Common myeloid progenitor, CD34-positive (primary cell): ENCODE measurements around the gene HFE.

Experiments used
- CTCF ChIA-PET: fragments of 350-600 bp; sonication (Branson Sonifier 250); formaldehyde crosslinking; loops from one replicate; lab custom pipeline; 2021; ENCODE audit warnings: antibody characterized with exemption; lab: Charles Lee
- POLR2A ChIA-PET: fragments of 350-600 bp; sonication (Branson Sonifier 250); formaldehyde crosslinking; loops from one replicate; lab custom pipeline; 2021; ENCODE audit warnings: antibody characterized with exemption; lab: Charles Lee
- DNase-seq, 3 donors: peaks; one replicate each; pipeline versions ENCODE4 v3.0.0 to v3.0.0-alpha.2; 2013
- H3K27ac ChIP-seq, 2 experiments: 1 replicate in 1 of 2; 2 replicates in 1 of 2; pipeline ENCODE4 v1.7.0; 2013; ENCODE audit warnings: inconsistent platforms in 2 of 2, low read length in 2 of 2, mild to moderate bottlenecking in 2 of 2, low read depth in 1 of 2, moderate library complexity in 1 of 2; ENCODE audit not compliant: severe bottlenecking in 2 of 2, insufficient read depth in 1 of 2, poor library complexity in 1 of 2
- H3K27me3 ChIP-seq, 5 experiments: replicated peaks in 2 of 5; 1 replicate in 3 of 5; 2 replicates in 2 of 5; pipeline versions ENCODE4 v1.6.1 to v1.7.0; 2013; ENCODE audit warnings: low read length in 4 of 5, mild to moderate bottlenecking in 2 of 5, moderate library complexity in 2 of 5, inconsistent platforms in 1 of 5; ENCODE audit not compliant: insufficient read depth in 5 of 5, control insufficient read depth in 4 of 5
- H3K36me3 ChIP-seq, 4 experiments: 1 replicate in 2 of 4; 2 replicates in 2 of 4; pipeline versions ENCODE4 v1.6.1 to v1.7.0; 2013; ENCODE audit warnings: low read length in 3 of 4, control low read depth in 1 of 4, mild to moderate bottlenecking in 1 of 4; ENCODE audit not compliant: control insufficient read depth in 4 of 4, insufficient read depth in 4 of 4
- H3K4me1 ChIP-seq, 4 experiments: 1 replicate in 3 of 4; 2 replicates in 1 of 4; pipeline versions ENCODE4 v1.6.1 to v1.7.1; 2013; ENCODE audit warnings: low read length in 3 of 4, mild to moderate bottlenecking in 3 of 4, control low read depth in 1 of 4, inconsistent platforms in 1 of 4, moderate library complexity in 1 of 4; ENCODE audit not compliant: control insufficient read depth in 4 of 4, insufficient read depth in 4 of 4; ENCODE audit errors: control extremely low read depth in 1 of 4
- H3K4me3 ChIP-seq, 7 experiments: 1 replicate in 4 of 7; 2 replicates in 3 of 7; pipeline versions ENCODE4 v1.5.1 to v1.7.0; 2013; ENCODE audit warnings: mild to moderate bottlenecking in 7 of 7, low read length in 6 of 7, moderate library complexity in 6 of 7, inconsistent platforms in 2 of 7, low read depth in 2 of 7, control low read depth in 1 of 7; ENCODE audit not compliant: insufficient read depth in 4 of 7, control insufficient read depth in 1 of 7; ENCODE audit errors: extremely low read depth in 1 of 7
- H3K9me3 ChIP-seq, 5 experiments: 1 replicate in 4 of 5; 2 replicates in 1 of 5; pipeline versions ENCODE4 v1.6.1 to v1.7.1; 2013; ENCODE audit warnings: low read length in 4 of 5, mild to moderate bottlenecking in 2 of 5, inconsistent platforms in 1 of 5, low read depth in 1 of 5, moderate library complexity in 1 of 5; ENCODE audit not compliant: control insufficient read depth in 4 of 5, insufficient read depth in 2 of 5; ENCODE audit errors: control extremely low read depth in 1 of 5
- WGBS: methylation state at CpG from one replicate; pipeline ENCODE4 v1.1.5; 2013; ENCODE audit not compliant: insufficient coverage; 5-methylcytosine and 5-hydroxymethylcytosine counted together

Gene HFE

DNA sequence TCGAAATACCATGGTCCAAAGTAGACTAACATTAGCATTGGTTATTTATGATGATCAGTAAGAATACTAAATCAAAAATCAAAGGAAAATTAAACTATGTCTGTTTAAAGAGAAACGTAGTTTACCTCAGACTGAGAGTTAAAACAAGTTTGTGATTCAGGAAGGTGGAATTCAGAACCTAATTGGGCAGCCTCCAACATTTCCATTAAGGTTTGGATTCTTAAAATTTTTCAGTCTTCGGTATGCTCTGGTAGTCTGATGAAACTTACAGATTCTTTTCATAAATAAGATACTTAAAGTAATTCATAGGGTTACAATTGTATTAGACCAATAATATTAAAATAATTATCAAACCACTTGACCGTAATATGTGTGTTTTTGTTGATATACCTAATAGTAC lies 18.6 kb downstream of the HFE start:
- ChIA-PET POLR2A (interaction anchor here (0.7 kb wide), 1 partner anchor 57 kb away, joined by 5 read pairs; no protein-coding TSS in a partner anchor), CTCF (interaction anchor here (2.1 kb wide), 1 partner anchor 11 kb away, joined by 6 read pairs; no protein-coding TSS in a partner anchor)
- Histone ChIP-seq H3K9me3 (peaks cover 0 to 2% (median 0%) of the 10 kb centered on the region in 5 experiments), H3K27me3 (no peaks in the 10 kb centered on the region), H3K4me3 (no peak overlapping the region), H3K36me3 (no peaks in the 10 kb centered on the region), H3K4me1 (peaks cover 6 to 20% (median 14%) of the 10 kb centered on the region in 4 experiments), H3K27ac (no peak overlapping the region)
- DNase-seq: no peak
- 100% methylated on average over 1 of the region's 4 CpGs for WGBS

DNA sequence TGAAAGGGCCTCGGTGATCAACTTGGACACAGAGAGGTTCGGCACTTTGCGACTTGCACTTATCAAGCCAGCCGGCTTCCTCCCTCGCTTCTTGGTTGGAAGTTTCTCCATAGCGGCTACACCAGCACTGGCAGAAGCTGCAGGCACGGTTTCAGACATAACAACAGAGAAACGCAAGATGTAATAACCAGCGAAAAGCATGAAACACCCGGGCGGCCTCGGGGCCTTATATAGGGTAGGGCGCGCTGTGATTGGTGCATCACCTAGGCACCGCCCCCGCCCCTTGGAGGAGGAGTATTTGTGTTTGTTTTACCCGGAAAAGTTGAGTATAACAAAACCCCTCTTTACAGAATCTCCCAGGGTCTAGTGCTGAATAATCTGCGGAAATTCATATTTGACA lies 20.7 kb downstream of the HFE start:
- no peak for DNase-seq
- Histone ChIP-seq H3K9me3 (peaks cover 0 to 2% (median 0%) of the 10 kb centered on the region in 5 experiments), H3K36me3 (no peaks in the 10 kb centered on the region), H3K4me3 (no peak overlapping the region), H3K4me1 (peaks cover 6 to 16% (median 13%) of the 10 kb centered on the region in 4 experiments), H3K27me3 (no peaks in the 10 kb centered on the region), H3K27ac (no peak overlapping the region)
- CTCF ChIA-PET: interaction anchor here (0.8 to 2.7 kb wide), 6 partner anchors 9 to 90 kb away, joined by 3 to 8 read pairs (median 4); a partner anchor contains a TSS
- POLR2A ChIA-PET: interaction anchor here (1.9 kb wide), 1 partner anchor 16 kb away, joined by 5 read pairs; a partner anchor contains a TSS
- WGBS: 98% methylated on average over 15 of the region's 18 CpGs

DNA sequence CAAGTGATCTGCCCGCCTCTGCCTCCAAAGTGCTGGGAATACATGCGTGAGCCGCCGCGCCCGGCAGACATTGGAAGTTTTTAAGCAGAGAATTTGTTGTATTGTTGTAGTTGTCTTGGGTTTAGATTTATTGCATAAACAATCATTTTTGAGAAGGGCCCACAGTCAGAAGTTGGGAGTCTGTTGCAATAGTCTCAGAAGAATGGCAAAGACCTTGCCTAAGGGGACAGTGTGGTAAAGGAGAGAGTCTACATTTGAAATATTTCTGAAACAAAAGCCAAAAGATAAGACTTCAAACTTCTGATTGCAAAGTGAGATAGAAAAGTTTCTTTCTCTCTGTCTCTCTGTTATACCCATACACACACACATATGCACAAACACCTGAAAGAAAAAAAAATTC lies 22.5 kb downstream of the HFE start:
- ChIA-PET POLR2A (no interaction called here), CTCF (no interaction called here)
- no peaks in the 10 kb centered on the region for H3K36me3 ChIP-seq
- 100% methylated on average over 1 of the region's 6 CpGs for WGBS
- no peak overlapping the region for H3K4me3 ChIP-seq
- DNase-seq: no peak
- H3K27me3 ChIP-seq: no peaks in the 10 kb centered on the region
- H3K4me1 ChIP-seq: peaks cover 0 to 6% (median under 1%) of the 10 kb centered on the region in 4 experiments
- no peak overlapping the region for H3K27ac ChIP-seq
- H3K9me3 ChIP-seq: peaks cover 0 to 2% (median 0%) of the 10 kb centered on the region in 5 experiments

DNA sequence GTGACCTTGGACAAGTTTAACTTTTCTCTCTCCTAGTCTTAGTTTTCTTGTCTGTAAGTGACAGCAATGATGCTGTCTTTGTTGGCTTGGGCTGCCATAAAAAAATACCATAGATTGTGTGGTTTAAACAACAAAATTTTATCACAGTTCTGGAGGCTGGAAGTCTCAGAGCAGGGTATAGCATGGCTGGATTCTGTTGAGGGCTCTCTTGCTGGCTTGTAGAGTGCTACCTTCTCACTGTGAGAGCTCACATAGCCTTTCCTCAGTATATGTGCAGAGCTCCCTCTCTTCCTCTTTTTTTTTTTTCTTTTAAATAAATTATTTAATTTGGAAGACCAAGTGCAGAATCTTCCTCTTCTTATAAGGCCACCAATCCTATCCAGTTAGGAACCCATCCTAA lies 26.3 kb downstream of the HFE start:
- Histone ChIP-seq H3K36me3 (no peaks in the 10 kb centered on the region), H3K4me1 (peaks cover 0 to 3% (median 0%) of the 10 kb centered on the region in 4 experiments), H3K27ac (no peak overlapping the region), H3K27me3 (no peaks in the 10 kb centered on the region), H3K9me3 (no peaks in the 10 kb centered on the region), H3K4me3 (no peak overlapping the region)
- CTCF ChIA-PET: interaction anchor here (1.6 kb wide), 1 partner anchor 10 kb away, joined by 3 read pairs; a partner anchor contains a TSS
- POLR2A ChIA-PET: interaction anchor here (0.6 kb wide), 2 partner anchors 12 to 70 kb away, joined by 3 to 6 read pairs; a partner anchor contains a TSS
- no peak for DNase-seq

DNA sequence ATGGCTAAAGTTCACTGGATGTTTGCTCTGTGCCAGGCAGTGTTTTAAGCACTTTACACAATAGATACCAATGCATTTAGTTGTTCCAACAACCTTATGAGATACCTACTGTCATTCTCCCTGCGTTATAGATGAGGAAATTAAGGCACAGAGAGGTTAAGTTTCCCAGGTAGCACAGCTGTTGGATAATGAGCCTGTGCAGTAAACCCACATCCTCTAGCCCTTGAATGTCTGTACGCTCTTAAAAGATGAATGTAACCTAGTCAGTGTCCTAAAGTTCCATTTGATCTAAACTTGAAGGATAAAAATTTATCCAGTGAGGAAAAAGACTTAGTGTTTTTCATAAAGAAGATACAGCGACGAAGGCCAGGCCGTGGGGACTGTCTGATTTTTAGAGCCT lies 28.0 kb downstream of the HFE start:
- ChIA-PET CTCF (interaction anchor here (0.8 to 1.2 kb wide), 3 partner anchors 46 to 89 kb away, joined by 3 to 4 read pairs (median 3); no protein-coding TSS in a partner anchor), POLR2A (interaction anchor here (0.9 to 1.1 kb wide), 2 partner anchors 9 to 42 kb away, joined by 4 read pairs; a partner anchor contains a TSS)
- 96% methylated on average over 5 of the region's 5 CpGs for WGBS
- H3K4me1 ChIP-seq: peaks cover 0 to 3% (median 0%) of the 10 kb centered on the region in 4 experiments
- DNase-seq: no peak
- H3K27ac ChIP-seq: no peak overlapping the region
- H3K9me3 ChIP-seq: no peaks in the 10 kb centered on the region
- no peaks in the 10 kb centered on the region for H3K36me3 ChIP-seq
- H3K4me3 ChIP-seq: no peak overlapping the region
- H3K27me3 ChIP-seq: no peaks in the 10 kb centered on the region

DNA sequence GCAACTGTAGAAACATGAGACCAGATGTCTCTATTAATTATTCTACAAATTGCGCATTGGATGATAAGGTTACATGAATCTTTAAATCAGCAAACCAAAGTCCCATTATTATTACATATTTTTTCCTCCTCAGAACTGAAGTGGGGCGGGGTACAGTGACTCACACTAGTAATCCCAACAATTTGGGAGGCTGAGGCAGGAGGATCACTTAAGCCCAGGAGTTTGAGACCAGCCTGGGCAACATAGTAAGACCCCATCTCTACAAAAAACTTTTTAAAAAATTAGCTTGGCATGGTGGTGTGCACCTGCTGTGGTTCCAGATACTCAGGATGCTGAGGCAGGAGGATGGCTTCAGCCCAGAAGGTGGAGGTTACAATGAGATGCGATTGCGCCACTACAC lies 29.0 kb downstream of the HFE start:
- no peak overlapping the region for H3K27ac ChIP-seq
- peaks cover 0 to 8% (median 0%) of the 10 kb centered on the region in 4 experiments for H3K4me1 ChIP-seq
- ChIA-PET CTCF (interaction anchor here (1.3 kb wide), 1 partner anchor 9 kb away, joined by 6 read pairs; a partner anchor contains a TSS), POLR2A (no interaction called here)
- H3K27me3 ChIP-seq: no peaks in the 10 kb centered on the region
- no peak overlapping the region for H3K4me3 ChIP-seq
- H3K9me3 ChIP-seq: no peaks in the 10 kb centered on the region
- WGBS: 100% methylated on average over 4 of the region's 4 CpGs
- DNase-seq: no peak
- no peaks in the 10 kb centered on the region for H3K36me3 ChIP-seq

DNA sequence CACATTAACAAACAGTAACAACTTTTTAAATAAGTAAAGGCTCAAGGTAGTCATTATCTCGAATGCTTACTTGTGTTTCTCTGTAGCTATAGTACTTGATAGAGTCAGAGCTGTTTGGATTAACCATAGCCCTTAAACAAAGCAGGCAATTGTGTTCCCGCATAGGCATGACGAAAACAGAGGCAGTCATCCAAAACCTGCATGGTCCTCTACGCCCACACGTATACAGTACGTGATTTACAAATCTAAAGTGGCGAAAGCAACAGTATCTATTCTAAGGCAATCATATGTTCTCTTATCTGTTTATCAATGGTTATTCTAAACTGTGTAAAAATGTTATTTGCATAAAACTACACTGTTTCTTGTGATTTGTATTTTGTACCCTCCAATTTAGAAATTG lies 31.8 kb downstream of the HFE start:
- no peak overlapping the region for H3K27ac ChIP-seq
- DNase-seq: no peak
- H3K4me3 ChIP-seq: peak overlapping the region in 1 of 7 experiments; percentile 16
- H3K36me3 ChIP-seq: no peaks in the 10 kb centered on the region
- H3K9me3 ChIP-seq: no peaks in the 10 kb centered on the region
- no peaks in the 10 kb centered on the region for H3K27me3 ChIP-seq
- ChIA-PET POLR2A (interaction anchor here (0.5 to 0.6 kb wide), 2 partner anchors 23 to 154 kb away, joined by 3 to 5 read pairs; a partner anchor contains a TSS), CTCF (interaction anchor here (1.1 to 2.4 kb wide), 2 partner anchors 15 to 76 kb away, joined by 3 to 14 read pairs; a partner anchor contains a TSS)
- WGBS: 100% methylated on average over 2 of the region's 7 CpGs
- peaks cover 0 to 20% (median 8%) of the 10 kb centered on the region in 4 experiments for H3K4me1 ChIP-seq
